Stomach (tissue), 9 donors: ENCODE data around the gene INSC. TPM values are rescaled to one million over a fixed set of nuclear protein-coding genes. Genes with fewer than 3 reads are reported as not detected.

Experiments used
- DNase-seq, 2 donors: peaks; one replicate each; pipeline versions ENCODE4 v3.0.0 to v3.0.0-alpha.2; 2013 to 2019
- H3K27ac ChIP-seq, 5 donors: fragments of 200-600 bp in 4 of 5; sonication (generic) in 4 of 5; one replicate each; pipeline ENCODE4 v1.5.1; 2013 to 2019; ENCODE audit warnings: mild to moderate bottlenecking in 1 of 5, moderate library complexity in 1 of 5
- H3K27me3 ChIP-seq, 3 donors: fragments of 200-600 bp; sonication (generic); one replicate each; pipeline ENCODE4 v1.5.1; 2017 to 2019; ENCODE audit warnings: mixed run types in 1 of 3
- H3K36me3 ChIP-seq, 4 donors: fragments of 200-600 bp; sonication (generic); 1 replicate in 3 of 4; 2 replicates in 1 of 4; pipeline ENCODE4 v1.5.1; 2016 to 2019
- H3K4me1 ChIP-seq, 4 donors: fragments of 200-600 bp; sonication (generic); one replicate each; pipeline ENCODE4 v1.5.1; 2016 to 2019
- H3K4me3 ChIP-seq, 4 donors: fragments of 200-600 bp; sonication (generic) in 3 of 4; one replicate each; pipeline ENCODE4 v1.5.1; 2016 to 2019; ENCODE audit warnings: mild to moderate bottlenecking in 1 of 4
- H3K9me3 ChIP-seq, 4 donors: fragments of 200-600 bp; sonication (generic); one replicate each; pipeline ENCODE4 v1.5.1; 2016 to 2019
- CTCF ChIP-seq, 7 experiments: fragments of 450-650 bp in 4 of 7; fragments of 200-600 bp in 3 of 7; sonication (generic) in 3 of 7; IDR thresholded peaks; one replicate each; pipeline ENCODE4 v1.5.1; 2016 to 2019; ENCODE audit warnings: antibody characterized with exemption in 7 of 7, control low read depth in 2 of 7, mild to moderate bottlenecking in 1 of 7
- EP300 ChIP-seq: sonication (generic); formaldehyde crosslinking; IDR thresholded peaks from one replicate; pipeline ENCODE4 v1.6.1; 2017; ENCODE audit warnings: antibody characterized with exemption
- POLR2A ChIP-seq, 4 donors: fragments of 450-650 bp; IDR thresholded peaks; one replicate each; pipeline ENCODE4 v1.6.1; 2016; ENCODE audit warnings: antibody characterized with exemption in 4 of 4, control low read depth in 2 of 4, mild to moderate bottlenecking in 1 of 4, moderate library complexity in 1 of 4
- POLR2AphosphoS5 ChIP-seq, 3 donors: sonication (generic); formaldehyde crosslinking; IDR thresholded peaks; one replicate each; pipeline ENCODE4 v1.6.1; 2016; ENCODE audit warnings: antibody characterized with exemption in 3 of 3
- WGBS, 5 donors: extraction: QIAGEN DNeasy Blood & Tissue Kit in 3 of 5; methylation state at CpG; one replicate each; pipeline versions ENCODE4 v1.1.5 to v1.1.7; 2013 to 2018; 5-methylcytosine and 5-hydroxymethylcytosine counted together
- intact Hi-C: fragments of 100-400 bp; cut with DNase I; formaldehyde crosslinking; loops from one replicate; pipeline ENCODE4 v1.15.1; 2023; ENCODE audit warnings: low total_unique reads
- polyA plus RNA-seq, 3 donors: library from polyadenylated mRNA; stranded (reverse); fragments of 200-250 nt; gene quantifications; one replicate each; pipeline ENCODE4 v1.2.3, GENCODE V29; 2013
- total RNA-seq, 5 donors: library from RNA; depleted of rRNA; stranded (reverse); fragments of >200 nt; gene quantifications; one replicate each; pipeline versions ENCODE4 v1.1.0 to v1.2.3, GENCODE V29; 2014 to 2016
- donor health status: healthy with polysubstance abuse.
- donor health status: Bipolar disorder and iron deficiency.
- donor health status: healthy.

INSC gene
- total and polyA plus RNA-seq, 8 donors = 0.75 to 23.2 (median 2.9) TPM; not detected in 1

- H3K9me3 ChIP-seq = no peaks in the 10 kb centered on the region
- intact Hi-C loops = no loop called here
- no peak for TF ChIP-seq POLR2A (IDR thresholded peaks at IDR 0.05)
- no peak for TF ChIP-seq CTCF (IDR thresholded peaks at IDR 0.05)
- no peak for TF ChIP-seq EP300
- no peak for TF ChIP-seq POLR2AphosphoS5 (IDR thresholded peaks at IDR 0.05)
- no peak overlapping the region for H3K4me3 ChIP-seq
- H3K4me1 ChIP-seq = peaks cover 0 to 5% (median 0%) of the 10 kb centered on the region in 4 donors
- peak overlapping the region in 1 of 5 donors; percentile 4 for H3K27ac ChIP-seq
- H3K36me3 ChIP-seq = no peaks in the 10 kb centered on the region
- whole genome bisulfite sequencing, 5 donors = 62 to 72% (median 66%) methylated on average over 3 of the region's 3 CpGs
- no peak for DNase-seq
- H3K27me3 ChIP-seq = no peaks in the 10 kb centered on the region
Measured at GRCh38 chr11:15146271-15147003, 31.7 kb downstream of the INSC start.

GRCh38 chr11:15148169-15148568, 33.4 kb downstream of the INSC start:
- Histone ChIP-seq H3K4me1 (peaks cover 0 to 5% (median 0%) of the 10 kb centered on the region in 4 donors), H3K36me3 (no peaks in the 10 kb centered on the region), H3K9me3 (no peaks in the 10 kb centered on the region), H3K4me3 (no peak overlapping the region), H3K27ac (no peak overlapping the region), H3K27me3 (no peaks in the 10 kb centered on the region)
- WGBS, 5 donors = 59 to 82% (median 75%) methylated on average over 4 of the region's 4 CpGs
- intact Hi-C loops = no loop called here
- DNase-seq = no peak
- TF ChIP-seq POLR2AphosphoS5 (IDR thresholded peaks at IDR 0.05) (no peak), EP300 (no peak), CTCF (IDR thresholded peaks at IDR 0.05) (no peak), POLR2A (IDR thresholded peaks at IDR 0.05) (no peak)

- H3K4me1 ChIP-seq = peaks cover 0 to 5% (median 0%) of the 10 kb centered on the region in 4 donors
- H3K4me3 ChIP-seq = no peak overlapping the region
- 79 to 92% (median 86%) methylated on average over 10 of the region's 10 CpGs for WGBS, 5 donors
- H3K36me3 ChIP-seq = no peaks in the 10 kb centered on the region
- TF ChIP-seq POLR2A (IDR thresholded peaks at IDR 0.05) = no peak
- TF ChIP-seq CTCF (IDR thresholded peaks at IDR 0.05) = no peak
- no peak for TF ChIP-seq POLR2AphosphoS5 (IDR thresholded peaks at IDR 0.05)
- no peak for TF ChIP-seq EP300
- intact Hi-C loops = no loop called here
- no peaks in the 10 kb centered on the region for H3K27me3 ChIP-seq
- DNase-seq = no peak
- H3K9me3 ChIP-seq = no peaks in the 10 kb centered on the region
- H3K27ac ChIP-seq = no peak overlapping the region
Measured at GRCh38 chr11:15149050-15149449, 34.3 kb downstream of the INSC start.

GRCh38 chr11:15150507-15150906, 35.8 kb downstream of the INSC start:
- Histone ChIP-seq H3K4me1 (peaks cover 0 to 3% (median 0%) of the 10 kb centered on the region in 4 donors), H3K27ac (no peak overlapping the region), H3K4me3 (no peak overlapping the region), H3K36me3 (no peaks in the 10 kb centered on the region), H3K27me3 (no peaks in the 10 kb centered on the region), H3K9me3 (no peaks in the 10 kb centered on the region)
- intact Hi-C loops = no loop called here
- 71 to 82% (median 75%) methylated on average over 1 of the region's 1 CpG for WGBS, 5 donors
- DNase-seq = no peak
- TF ChIP-seq POLR2A (IDR thresholded peaks at IDR 0.05) (no peak), EP300 (no peak), CTCF (IDR thresholded peaks at IDR 0.05) (no peak), POLR2AphosphoS5 (IDR thresholded peaks at IDR 0.05) (no peak)
